CD14-positive monocyte (primary cell): ENCODE results near the gene COL6A1. TPM values are rescaled to one million over a fixed set of nuclear protein-coding genes. Genes with fewer than 3 reads are reported as not detected.

Experiments used
- DNase-seq, 3 donors: peaks; one replicate each; pipeline ENCODE4 v3.0.0-alpha.2; 2011 to 2022
- H2AFZ ChIP-seq: 2 replicates; pipeline ENCODE4 v1.6.0; 2012; ENCODE audit warnings: mild to moderate bottlenecking, low read depth, low read length, inconsistent platforms; ENCODE audit not compliant: insufficient read depth, poor library complexity, severe bottlenecking
- H3K27ac ChIP-seq, 2 donors: 1 replicate in 1 of 2; 2 replicates in 1 of 2; pipeline ENCODE4 v1.5.1; 2012 to 2013; ENCODE audit warnings: low read length in 2 of 2, control low read depth in 1 of 2, inconsistent platforms in 1 of 2, low read depth in 1 of 2, mild to moderate bottlenecking in 1 of 2
- H3K27me3 ChIP-seq, 2 donors: one replicate each; pipeline versions ENCODE4 v1.6.0 to v1.6.1; 2011 to 2013; ENCODE audit warnings: low read length in 2 of 2; ENCODE audit not compliant: control insufficient read depth in 2 of 2, insufficient read depth in 2 of 2
- H3K36me3 ChIP-seq, 2 donors: replicated peaks in 1 of 2; 1 replicate in 1 of 2; 2 replicates in 1 of 2; pipeline versions ENCODE4 v1.5.1 to v1.6.1; 2012 to 2013; ENCODE audit warnings: low read length in 2 of 2, control low read depth in 1 of 2, inconsistent platforms in 1 of 2, mild to moderate bottlenecking in 1 of 2; ENCODE audit not compliant: insufficient read depth in 2 of 2, control insufficient read depth in 1 of 2
- H3K4me1 ChIP-seq, 2 donors: 1 replicate in 1 of 2; 2 replicates in 1 of 2; pipeline versions ENCODE4 v1.5.1 to v1.6.1; 2012 to 2013; ENCODE audit warnings: low read length in 2 of 2, control low read depth in 1 of 2, inconsistent platforms in 1 of 2, mild to moderate bottlenecking in 1 of 2, moderate library complexity in 1 of 2; ENCODE audit not compliant: insufficient read depth in 2 of 2, control insufficient read depth in 1 of 2
- H3K4me2 ChIP-seq: replicated peaks from 2 replicates; pipeline ENCODE3; 2012; ENCODE audit warnings: low read length, moderate library complexity, mild to moderate bottlenecking; ENCODE audit not compliant: poor library complexity, severe bottlenecking; ENCODE audit errors: extremely low read depth
- H3K4me3 ChIP-seq, 3 experiments: fragments of 200-600 bp in 1 of 3; sonication (generic) in 1 of 3; replicated peaks in 1 of 3; 1 replicate in 2 of 3; 2 replicates in 1 of 3; pipeline ENCODE4 v1.5.1; 2011 to 2013; ENCODE audit warnings: low read length in 3 of 3, mild to moderate bottlenecking in 3 of 3, control low read depth in 2 of 3, low read depth in 2 of 3, inconsistent platforms in 1 of 3, moderate library complexity in 1 of 3
- H3K79me2 ChIP-seq: 2 replicates; pipeline ENCODE4 v1.6.0; 2012; ENCODE audit warnings: mild to moderate bottlenecking, control low read depth, inconsistent platforms, low read length, moderate library complexity; ENCODE audit not compliant: insufficient read depth
- H3K9ac ChIP-seq: 2 replicates; pipeline ENCODE4 v1.6.0; 2017; ENCODE audit warnings: low read length, mild to moderate bottlenecking; ENCODE audit not compliant: insufficient read depth, poor library complexity, severe bottlenecking
- H3K9me3 ChIP-seq, 2 donors: replicated peaks in 1 of 2; 1 replicate in 1 of 2; 2 replicates in 1 of 2; pipeline versions ENCODE4 v1.5.1 to v1.6.1; 2012 to 2013; ENCODE audit warnings: low read length in 2 of 2, control low read depth in 1 of 2; ENCODE audit not compliant: control insufficient read depth in 1 of 2, insufficient read depth in 1 of 2
- H4K20me1 ChIP-seq: 2 replicates; pipeline ENCODE4 v1.6.0; 2012; ENCODE audit warnings: mild to moderate bottlenecking, low read length, control low read depth, moderate library complexity; ENCODE audit not compliant: insufficient read depth
- H3K27ac Mint-ChIP-seq, 7 donors: one replicate each; pipeline ENCODE4 v1.8.0; 2020; ENCODE audit warnings: mild to moderate bottlenecking in 7 of 7, mixed read lengths in 7 of 7, moderate library complexity in 6 of 7, inconsistent platforms in 2 of 7
- H3K27me3 Mint-ChIP-seq, 3 donors: one replicate each; pipeline ENCODE4 v1.8.0; 2021 to 2022; ENCODE audit warnings: low read depth in 3 of 3, mild to moderate bottlenecking in 3 of 3, mixed read lengths in 3 of 3, moderate library complexity in 3 of 3, inconsistent platforms in 1 of 3
- H3K36me3 Mint-ChIP-seq, 2 donors: one replicate each; pipeline ENCODE4 v1.8.0; 2020; ENCODE audit warnings: mixed read lengths in 2 of 2, inconsistent platforms in 1 of 2, mild to moderate bottlenecking in 1 of 2
- H3K4me1 Mint-ChIP-seq: one replicate; pipeline ENCODE4 v1.8.0; 2020; ENCODE audit warnings: mild to moderate bottlenecking, mixed read lengths
- H3K4me3 Mint-ChIP-seq, 2 donors: one replicate each; pipeline ENCODE4 v1.8.0; 2020; ENCODE audit warnings: mild to moderate bottlenecking in 2 of 2, mixed read lengths in 2 of 2, moderate library complexity in 1 of 2
- H3K9me3 Mint-ChIP-seq, 7 donors: one replicate each; pipeline ENCODE4 v1.8.0; 2020 to 2022; ENCODE audit warnings: mixed read lengths in 7 of 7, mild to moderate bottlenecking in 6 of 7, moderate library complexity in 6 of 7, inconsistent platforms in 2 of 7
- WGBS: methylation state at CpG from one replicate; pipeline ENCODE4 v1.1.5; 2013; ENCODE audit warnings: missing lambda C conversion rate; ENCODE audit not compliant: insufficient coverage; 5-methylcytosine and 5-hydroxymethylcytosine counted together
- intact Hi-C, 2 donors: fragments of 100-400 bp; cut with micrococcal nuclease; formaldehyde crosslinking; loops; one replicate each; pipeline versions ENCODE4 v1.15.0 to v1.15.1; 2023
- polyA plus RNA-seq, 3 donors: library from polyadenylated mRNA; depleted of rRNA in 1 of 3; unstranded in 2 of 3; stranded (reverse) in 1 of 3; fragments of 300-500 nt in 2 of 3; fragments of >200 nt in 1 of 3; fragmentation: Illumina TruSeq in 2 of 3; gene quantifications; 1 replicate in 2 of 3; 2 replicates in 1 of 3; pipeline ENCODE4 v1.2.3, GENCODE V29; 2012 to 2021
- TF ChIP-seq, protein P1 (sequence below): fragments of 200-600 bp; IDR thresholded peaks from one replicate; pipeline ENCODE4 v1.8.0; 2022; ENCODE audit warnings: antibody characterized with exemption, mild to moderate bottlenecking

Gene COL6A1
- polyA plus RNA-seq, 3 donors, result 0.08 to 0.11 (median 0.10) TPM

DNA sequence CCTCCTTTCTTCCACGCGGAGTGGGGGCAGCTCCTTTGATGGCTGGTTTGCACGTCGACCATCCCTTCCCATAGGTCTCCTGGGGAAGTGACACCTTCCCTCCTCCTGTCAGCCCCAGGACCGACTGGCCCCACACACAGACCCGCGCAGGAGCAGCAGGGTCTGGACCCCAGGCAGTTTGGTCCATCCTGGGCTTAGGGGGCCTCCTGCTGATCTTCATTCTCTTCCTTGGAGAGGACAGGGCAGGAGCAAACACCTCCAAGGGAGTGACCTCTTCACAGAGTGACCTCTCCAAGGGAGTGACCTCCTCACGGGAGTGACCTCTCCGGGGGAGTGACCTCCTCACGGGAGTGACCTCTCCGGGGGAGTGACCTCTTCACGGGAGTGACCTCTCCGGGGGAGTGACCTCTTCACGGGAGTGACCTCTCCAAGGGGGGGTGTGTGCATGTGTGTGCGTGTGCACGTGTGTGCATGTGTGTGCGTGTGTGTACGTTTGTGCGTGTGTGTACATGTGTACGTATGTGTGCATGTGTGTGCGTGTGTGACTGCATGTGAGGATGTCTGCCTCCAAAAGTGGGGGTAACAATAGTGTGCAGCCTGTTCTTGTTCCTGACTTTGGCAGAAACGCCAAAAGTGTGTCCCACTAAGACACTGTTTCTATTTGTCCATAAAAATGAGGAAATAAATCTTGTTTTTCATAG, 29.8 kb downstream of the COL6A1 start:
- H3K4me3 ChIP-seq, result no peak overlapping the region
- H3K9me3 Mint-ChIP-seq, result peaks cover 18 to 29% (median 21%) of the 10 kb centered on the region in 7 donors
- H3K4me2 ChIP-seq, result no peak overlapping the region
- H3K27ac Mint-ChIP-seq, result no peak overlapping the region
- no peaks in the 10 kb centered on the region for H3K4me1 ChIP-seq
- H3K27me3 ChIP-seq, result peaks cover 0 to 9% of the 10 kb centered on the region in 2 donors
- H3K36me3 Mint-ChIP-seq, result no peaks in the 10 kb centered on the region
- H3K4me3 Mint-ChIP-seq, result no peak overlapping the region
- peaks cover 4 to 13% (median 8%) of the 10 kb centered on the region in 3 donors for H3K27me3 Mint-ChIP-seq
- no peak overlapping the region for H3K27ac ChIP-seq
- intact Hi-C loops, result no loop called here
- TF ChIP-seq, protein P1, sequence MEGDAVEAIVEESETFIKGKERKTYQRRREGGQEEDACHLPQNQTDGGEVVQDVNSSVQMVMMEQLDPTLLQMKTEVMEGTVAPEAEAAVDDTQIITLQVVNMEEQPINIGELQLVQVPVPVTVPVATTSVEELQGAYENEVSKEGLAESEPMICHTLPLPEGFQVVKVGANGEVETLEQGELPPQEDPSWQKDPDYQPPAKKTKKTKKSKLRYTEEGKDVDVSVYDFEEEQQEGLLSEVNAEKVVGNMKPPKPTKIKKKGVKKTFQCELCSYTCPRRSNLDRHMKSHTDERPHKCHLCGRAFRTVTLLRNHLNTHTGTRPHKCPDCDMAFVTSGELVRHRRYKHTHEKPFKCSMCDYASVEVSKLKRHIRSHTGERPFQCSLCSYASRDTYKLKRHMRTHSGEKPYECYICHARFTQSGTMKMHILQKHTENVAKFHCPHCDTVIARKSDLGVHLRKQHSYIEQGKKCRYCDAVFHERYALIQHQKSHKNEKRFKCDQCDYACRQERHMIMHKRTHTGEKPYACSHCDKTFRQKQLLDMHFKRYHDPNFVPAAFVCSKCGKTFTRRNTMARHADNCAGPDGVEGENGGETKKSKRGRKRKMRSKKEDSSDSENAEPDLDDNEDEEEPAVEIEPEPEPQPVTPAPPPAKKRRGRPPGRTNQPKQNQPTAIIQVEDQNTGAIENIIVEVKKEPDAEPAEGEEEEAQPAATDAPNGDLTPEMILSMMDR, result no peak
- H3K79me2 ChIP-seq, result no peaks in the 10 kb centered on the region
- no peak overlapping the region for H3K9ac ChIP-seq
- H3K4me1 Mint-ChIP-seq, result no peaks in the 10 kb centered on the region
- H4K20me1 ChIP-seq, result no peaks in the 10 kb centered on the region
- H3K36me3 ChIP-seq, result no peaks in the 10 kb centered on the region
- no peak overlapping the region for H2AFZ ChIP-seq
- DNase-seq, result no peak
- H3K9me3 ChIP-seq, result peaks cover 19 to 31% of the 10 kb centered on the region in 2 donors
- 98% methylated on average over 7 of the region's 22 CpGs for WGBS

DNA sequence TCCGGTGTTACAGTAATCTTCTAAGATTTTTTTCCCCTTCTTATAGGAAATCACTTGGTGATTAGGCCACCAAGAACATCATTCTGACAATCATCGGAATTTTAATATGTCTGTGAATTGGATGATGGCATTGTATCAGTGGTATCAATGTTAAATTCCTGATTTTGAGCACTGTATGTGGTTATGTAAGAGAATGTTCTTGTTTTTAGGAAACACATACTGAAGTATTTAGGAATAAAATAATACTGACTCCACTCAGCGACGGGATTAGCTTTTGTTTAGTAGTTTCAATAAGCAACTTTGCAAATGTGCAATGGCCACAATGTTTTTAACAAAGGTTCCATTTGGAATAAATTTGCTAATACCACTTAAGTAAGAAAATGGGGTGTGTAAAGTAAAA, 30.6 kb downstream of the COL6A1 start:
- H3K4me3 Mint-ChIP-seq, result no peak overlapping the region
- H3K36me3 ChIP-seq, result no peaks in the 10 kb centered on the region
- 100% methylated on average over 1 of the region's 4 CpGs for WGBS
- peaks cover 4 to 14% (median 12%) of the 10 kb centered on the region in 3 donors for H3K27me3 Mint-ChIP-seq
- H3K27me3 ChIP-seq, result peaks cover 2 to 9% of the 10 kb centered on the region in 2 donors
- intact Hi-C loops, result no loop called here
- H3K36me3 Mint-ChIP-seq, result no peaks in the 10 kb centered on the region
- peaks cover 12 to 23% of the 10 kb centered on the region in 2 donors for H3K9me3 ChIP-seq
- no peaks in the 10 kb centered on the region for H4K20me1 ChIP-seq
- no peaks in the 10 kb centered on the region for H3K4me1 ChIP-seq
- no peaks in the 10 kb centered on the region for H3K79me2 ChIP-seq
- TF ChIP-seq, protein P1, result no peak
- H3K4me2 ChIP-seq, result no peak overlapping the region
- H3K27ac Mint-ChIP-seq, result no peak overlapping the region
- H3K9ac ChIP-seq, result no peak overlapping the region
- H3K27ac ChIP-seq, result no peak overlapping the region
- H3K4me1 Mint-ChIP-seq, result no peaks in the 10 kb centered on the region
- peaks cover 14 to 23% (median 16%) of the 10 kb centered on the region in 7 donors for H3K9me3 Mint-ChIP-seq
- H2AFZ ChIP-seq, result no peak overlapping the region
- no peak overlapping the region for H3K4me3 ChIP-seq
- no peak for DNase-seq
